ENCODE data around the gene PPP2R2C. TPM values are rescaled to one million over a fixed set of nuclear protein-coding genes. Genes with fewer than 3 reads are reported as not detected.

The PPP2R2C gene
- total RNA-seq, 1 experiment from 2014 or later: 9.5 TPM

GRCh38 chr4:6383929-6384328 is 88.5 kb downstream of the PPP2R2C start:
- ATAC-seq (no peak), DNase-seq (no peak)
- ChIA-PET POLR2A (ENCODE audit: unreplicated experiment) (no interaction called here), CTCF (no interaction called here)
- Histone ChIP-seq H3K9me2 (replicated peaks; ENCODE audit: low read length) (no peaks in the 10 kb centered on the region), H4K20me1 (ENCODE audit: low read length) (no peaks in the 10 kb centered on the region), H3K4me1 (ENCODE audit: insufficient read depth, low read length) (no peaks in the 10 kb centered on the region), H3K9me3 (ENCODE audit: low read length) (no peaks in the 10 kb centered on the region), H3K79me2 (ENCODE audit: low read length) (no peaks in the 10 kb centered on the region), H2AFZ (ENCODE audit: low read length) (no peak overlapping the region), H3K4me2 (ENCODE audit: low read length) (no peak overlapping the region), H3F3A (ENCODE audit: low read length, unreplicated experiment) (no peaks in the 10 kb centered on the region), H3K4me3 (ENCODE audit: low read length) (no peak overlapping the region), H3K27ac (ENCODE audit: low read length) (no peak overlapping the region), H3K27me3 (ENCODE audit: low read length) (no peaks in the 10 kb centered on the region), H3K9ac (ENCODE audit: low read length) (no peak overlapping the region), H3K36me3 (ENCODE audit: low read depth, low read length) (no peaks in the 10 kb centered on the region)
- no TSS peak for BruUV-seq (replicated peaks)
- intact Hi-C loops (cut with micrococcal nuclease): no loop called here
- TF ChIP-seq CTCF (conservative IDR thresholded peaks at IDR 0.05; ENCODE audit: low read depth, low read length) (no peak), EZH2 (IDR thresholded peaks at IDR 0.05; ENCODE audit: low read length, unreplicated experiment) (no peak), EZH2phosphoT487 (IDR thresholded peaks at IDR 0.05; ENCODE audit: borderline replicate concordance, low read length) (no peak)

- Histone ChIP-seq H3K4me1 (ENCODE audit: insufficient read depth, low read length) (no peaks in the 10 kb centered on the region), H4K20me1 (ENCODE audit: low read length) (no peaks in the 10 kb centered on the region), H3K9ac (ENCODE audit: low read length) (no peak overlapping the region), H3F3A (ENCODE audit: low read length, unreplicated experiment) (no peaks in the 10 kb centered on the region), H3K27ac (ENCODE audit: low read length) (no peak overlapping the region), H3K27me3 (ENCODE audit: low read length) (no peaks in the 10 kb centered on the region), H3K4me3 (ENCODE audit: low read length) (no peak overlapping the region), H3K4me2 (ENCODE audit: low read length) (no peak overlapping the region), H3K36me3 (ENCODE audit: low read depth, low read length) (no peaks in the 10 kb centered on the region), H3K9me3 (ENCODE audit: low read length) (no peaks in the 10 kb centered on the region), H3K9me2 (replicated peaks; ENCODE audit: low read length) (no peaks in the 10 kb centered on the region), H2AFZ (ENCODE audit: low read length) (no peak overlapping the region), H3K79me2 (ENCODE audit: low read length) (no peaks in the 10 kb centered on the region)
- ChIA-PET POLR2A (ENCODE audit: unreplicated experiment) (no interaction called here), CTCF (no interaction called here)
- intact Hi-C loops (cut with micrococcal nuclease): no loop called here
- TF ChIP-seq EZH2phosphoT487 (IDR thresholded peaks at IDR 0.05; ENCODE audit: borderline replicate concordance, low read length) (no peak), CTCF (conservative IDR thresholded peaks at IDR 0.05; ENCODE audit: low read depth, low read length) (no peak), EZH2 (IDR thresholded peaks at IDR 0.05; ENCODE audit: low read length, unreplicated experiment) (no peak)
- no TSS peak for BruUV-seq (replicated peaks)
- DNase-seq: no peak
- no peak for ATAC-seq
Observed at GRCh38 chr4:6383009-6383404, 89.4 kb downstream of the PPP2R2C start.

GRCh38 chr4:6381571-6382123 is 90.8 kb downstream of the PPP2R2C start:
- no peaks in the 10 kb centered on the region for H3K79me2 ChIP-seq (ENCODE audit: low read length)

More at GRCh38 chr4:6381571-6382123, 90.8 kb downstream of the PPP2R2C start:
- no peaks in the 10 kb centered on the region for H3F3A ChIP-seq (ENCODE audit: low read length, unreplicated experiment)
- no peaks in the 10 kb centered on the region for H3K9me2 ChIP-seq (replicated peaks; ENCODE audit: low read length)
- H2AFZ ChIP-seq (ENCODE audit: low read length): no peak overlapping the region
- no peaks in the 10 kb centered on the region for H3K27me3 ChIP-seq (ENCODE audit: low read length)
- BruUV-seq (replicated peaks): no TSS peak
- no peak for TF ChIP-seq EZH2phosphoT487 (IDR thresholded peaks at IDR 0.05; ENCODE audit: borderline replicate concordance, low read length)
- no peak for TF ChIP-seq EZH2 (IDR thresholded peaks at IDR 0.05; ENCODE audit: low read length, unreplicated experiment)
- no peak for TF ChIP-seq CTCF (conservative IDR thresholded peaks at IDR 0.05; ENCODE audit: low read depth, low read length)
- H3K9me3 ChIP-seq (ENCODE audit: low read length): no peaks in the 10 kb centered on the region
- ATAC-seq (no peak), DNase-seq (no peak)
- H3K4me2 ChIP-seq (ENCODE audit: low read length): no peak overlapping the region
- H3K4me1 ChIP-seq (ENCODE audit: insufficient read depth, low read length): no peaks in the 10 kb centered on the region
- intact Hi-C loops (cut with micrococcal nuclease): loop anchor here (1.0 kb wide), 2 partner anchors 37 to 49 kb away; no protein-coding TSS in a partner anchor
- no peak overlapping the region for H3K4me3 ChIP-seq (ENCODE audit: low read length)
- H4K20me1 ChIP-seq (ENCODE audit: low read length): no peaks in the 10 kb centered on the region
- H3K9ac ChIP-seq (ENCODE audit: low read length): no peak overlapping the region
- H3K36me3 ChIP-seq (ENCODE audit: low read depth, low read length): no peaks in the 10 kb centered on the region
- no peak overlapping the region for H3K27ac ChIP-seq (ENCODE audit: low read length)
- ChIA-PET CTCF (no interaction called here), POLR2A (ENCODE audit: unreplicated experiment) (no interaction called here)

Measured in PC-3 (cell line).